HFF-Myc (cell line): Measurements from ENCODE around the gene C3orf20.

Experiments
- DNase-seq: peaks from one replicate; pipeline ENCODE4 v3.0.0-alpha.2; 2011; ENCODE audit warnings: low read depth; ENCODE audit errors: extremely low read depth
- H3K4me3 ChIP-seq: replicated peaks from 2 replicates; pipeline ENCODE4 v1.5.1; 2011; ENCODE audit warnings: low read depth, mild to moderate bottlenecking, control low read depth, low read length
- CTCF ChIP-seq: IDR thresholded peaks from 2 replicates; pipeline ENCODE4 v1.5.1; 2012; ENCODE audit warnings: mild to moderate bottlenecking, low read depth, low read length, control low read depth; ENCODE audit errors: missing control alignments

C3orf20 gene

GRCh38 chr3:14640157-14640562 is 34.8 kb upstream of the C3orf20 start:
- DNase-seq, result no peak
- H3K4me3 ChIP-seq, result no peak overlapping the region
- no peak for TF ChIP-seq CTCF

- no peak for TF ChIP-seq CTCF
- DNase-seq, result no peak
- no peak overlapping the region for H3K4me3 ChIP-seq
These were observed 34.2 kb upstream of the C3orf20 start for GRCh38 chr3:14640734-14641133.

- no peak for DNase-seq
- TF ChIP-seq CTCF, result no peak
- no peak overlapping the region for H3K4me3 ChIP-seq
These were observed 33.6 kb upstream of the C3orf20 start for GRCh38 chr3:14641346-14641745.

GRCh38 chr3:14645453-14645852 is 29.5 kb upstream of the C3orf20 start:
- TF ChIP-seq CTCF, result no peak
- no peak for DNase-seq
- H3K4me3 ChIP-seq, result no peak overlapping the region

- H3K4me3 ChIP-seq, result no peak overlapping the region
- DNase-seq, result no peak
- TF ChIP-seq CTCF, result no peak
These were observed 28.8 kb upstream of the C3orf20 start for GRCh38 chr3:14646131-14646573.

- peak; percentile 16 for TF ChIP-seq CTCF
- no peak for DNase-seq
These were observed 28.1 kb upstream of the C3orf20 start for GRCh38 chr3:14646589-14647413.

More at GRCh38 chr3:14646589-14647413, 28.1 kb upstream of the C3orf20 start:
- H3K4me3 ChIP-seq, result no peak overlapping the region
